ENCODE data around the gene EEFSEC. TPM values are rescaled to one million over a fixed set of nuclear protein-coding genes. Genes with fewer than 3 reads are reported as not detected.

The EEFSEC gene
- total RNA-seq, 4 donors from 2014 or later, result 25.1 to 43.5 (median 29.5) TPM

GRCh38 chr3:128318275-128318941, 165.1 kb downstream of the EEFSEC start:
- Histone ChIP-seq H3K27ac (no peak overlapping the region), H3K4me1 (peaks cover 0 to 18% (median 0%) of the 10 kb centered on the region in 4 donors), H3K9me3 (no peaks in the 10 kb centered on the region), H3K27me3 (no peaks in the 10 kb centered on the region), H3K4me3 (no peak overlapping the region), H3K36me3 (peaks cover 0 to 37% (median 0%) of the 10 kb centered on the region in 3 donors)
- WGBS, 2 donors, result 92 to 95% methylated on average over 11 of the region's 11 CpGs
- DNase-seq (ENCODE audit: low spot score in 2 of 2), result no peak
- TF ChIP-seq CTCF (IDR thresholded peaks at IDR 0.05) (no peak), EP300 (IDR thresholded peaks at IDR 0.05) (no peak), POLR2A (IDR thresholded peaks at IDR 0.05) (no peak)

- TF ChIP-seq CTCF (IDR thresholded peaks at IDR 0.05) (no peak), POLR2A (IDR thresholded peaks at IDR 0.05) (no peak), EP300 (IDR thresholded peaks at IDR 0.05) (no peak)
- H3K9me3 ChIP-seq, result no peaks in the 10 kb centered on the region
- no peak overlapping the region for H3K27ac ChIP-seq
- H3K27me3 ChIP-seq, result no peaks in the 10 kb centered on the region
- H3K4me1 ChIP-seq, result peaks cover 0 to 18% (median 0%) of the 10 kb centered on the region in 4 donors
- no peak for DNase-seq (ENCODE audit: low spot score in 2 of 2)
- no peak overlapping the region for H3K4me3 ChIP-seq
- 91 to 94% methylated on average over 8 of the region's 8 CpGs for WGBS, 2 donors
- peaks cover 0 to 30% (median 0%) of the 10 kb centered on the region in 3 donors for H3K36me3 ChIP-seq
Measured at GRCh38 chr3:128319107-128319506, 165.8 kb downstream of the EEFSEC start.

- DNase-seq (ENCODE audit: low spot score in 2 of 2), result no peak
- 85 to 96% methylated on average over 6 of the region's 6 CpGs for WGBS, 2 donors
Measured at GRCh38 chr3:128319741-128320141, 166.5 kb downstream of the EEFSEC start.

GRCh38 chr3:128320551-128321340, 167.5 kb downstream of the EEFSEC start:
- DNase-seq (ENCODE audit: low spot score in 2 of 2), result no peak
- Histone ChIP-seq H3K36me3 (peaks cover 0 to 26% (median 0%) of the 10 kb centered on the region in 3 donors), H3K4me3 (no peak overlapping the region), H3K4me1 (peaks cover 0 to 18% (median 0%) of the 10 kb centered on the region in 4 donors), H3K9me3 (no peaks in the 10 kb centered on the region), H3K27me3 (no peaks in the 10 kb centered on the region), H3K27ac (no peak overlapping the region)
- 91 to 92% methylated on average over 8 of the region's 8 CpGs for WGBS, 2 donors
- TF ChIP-seq CTCF (IDR thresholded peaks at IDR 0.05) (no peak), POLR2A (IDR thresholded peaks at IDR 0.05) (no peak), EP300 (IDR thresholded peaks at IDR 0.05) (no peak)

More at GRCh38 chr3:128319741-128320141, 166.5 kb downstream of the EEFSEC start:
- TF ChIP-seq CTCF (IDR thresholded peaks at IDR 0.05) (no peak), EP300 (IDR thresholded peaks at IDR 0.05) (no peak), POLR2A (IDR thresholded peaks at IDR 0.05) (no peak)
- Histone ChIP-seq H3K9me3 (no peaks in the 10 kb centered on the region), H3K4me1 (peaks cover 0 to 18% (median 0%) of the 10 kb centered on the region in 4 donors), H3K27me3 (no peaks in the 10 kb centered on the region), H3K4me3 (no peak overlapping the region), H3K36me3 (peaks cover 0 to 26% (median 0%) of the 10 kb centered on the region in 3 donors), H3K27ac (no peak overlapping the region)

GRCh38 chr3:128321418-128321817, 168.1 kb downstream of the EEFSEC start:
- WGBS, 2 donors, result 93 to 96% methylated on average over 4 of the region's 4 CpGs
- Histone ChIP-seq H3K36me3 (peaks cover 0 to 26% (median 0%) of the 10 kb centered on the region in 3 donors), H3K4me3 (no peak overlapping the region), H3K9me3 (no peaks in the 10 kb centered on the region), H3K27me3 (no peaks in the 10 kb centered on the region), H3K4me1 (peaks cover 0 to 14% (median 0%) of the 10 kb centered on the region in 4 donors), H3K27ac (no peak overlapping the region)
- no peak for TF ChIP-seq EP300 (IDR thresholded peaks at IDR 0.05)
- TF ChIP-seq CTCF (IDR thresholded peaks at IDR 0.05), result no peak
- TF ChIP-seq POLR2A (IDR thresholded peaks at IDR 0.05), result no peak
- DNase-seq (ENCODE audit: low spot score in 2 of 2), result no peak
